GM19035 (cell line): ENCODE results near the gene TCAP.
A peak's percentile ranks its signal among the peaks of the same experiment; 100 is the strongest.

Experiments used
- ATAC-seq: cut with Tn5 transposase; IDR thresholded peaks from one replicate; pipeline ENCODE4 v1.9.1; 2021; ENCODE audit not compliant: unreplicated experiment

Gene TCAP, protein sequence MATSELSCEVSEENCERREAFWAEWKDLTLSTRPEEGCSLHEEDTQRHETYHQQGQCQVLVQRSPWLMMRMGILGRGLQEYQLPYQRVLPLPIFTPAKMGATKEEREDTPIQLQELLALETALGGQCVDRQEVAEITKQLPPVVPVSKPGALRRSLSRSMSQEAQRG

GRCh38 chr17:39664581-39665561, at the start of gene TCAP:
TSS of gene TCAP (plus strand) at chr17:39665349. CDS start at chr17:39665360, 11 bp downstream.
- no peak for ATAC-seq

GRCh38 chr17:39615434-39615833, 49.7 kb upstream of the TCAP start:
- ATAC-seq = no peak

GRCh38 chr17:39617100-39617445, 48.1 kb upstream of the TCAP start:
- ATAC-seq = no peak

DNA sequence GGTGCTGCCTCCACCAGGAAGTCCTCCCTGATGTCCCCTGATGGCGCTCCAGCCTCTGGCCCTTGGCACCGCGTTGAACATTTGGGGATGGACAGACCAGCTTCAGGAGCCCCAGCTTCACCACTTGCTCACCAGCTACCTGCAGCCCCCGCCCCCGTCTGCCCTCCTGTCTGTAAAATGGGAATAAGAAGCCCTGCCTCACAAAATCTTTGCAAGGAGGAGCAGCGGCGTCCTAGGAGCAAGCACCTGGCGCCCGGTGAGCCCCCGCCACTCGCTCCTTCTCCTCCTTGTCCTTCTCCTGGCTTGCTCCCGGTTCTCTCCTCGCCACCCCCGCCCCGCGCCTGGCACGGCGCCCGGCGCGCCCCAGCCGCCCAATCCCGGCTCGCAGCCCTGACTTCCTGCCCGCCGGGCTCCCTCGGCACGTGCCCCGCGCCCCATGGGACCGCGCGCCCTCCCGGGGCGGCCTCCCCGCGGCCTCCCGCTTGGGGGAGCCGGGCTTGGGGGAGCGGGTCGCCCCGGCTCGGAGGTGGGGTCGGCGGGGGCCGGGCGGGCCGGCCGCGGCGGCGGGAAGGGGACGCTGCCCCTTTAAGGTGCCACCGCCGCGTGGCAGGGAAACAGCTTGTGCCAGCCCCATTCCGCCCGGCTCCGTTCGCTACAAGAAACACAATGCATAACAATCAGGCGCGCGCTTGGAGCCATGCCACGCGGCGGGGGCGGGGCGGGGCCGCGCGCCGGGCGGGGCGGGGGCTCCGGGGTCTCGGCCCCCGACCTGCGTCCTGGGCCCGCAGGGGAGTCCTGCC, 47.5 kb upstream of the TCAP start:
- no peak for ATAC-seq

GRCh38 chr17:39618246-39618913, 46.8 kb upstream of the TCAP start:
- ATAC-seq = no peak

DNA sequence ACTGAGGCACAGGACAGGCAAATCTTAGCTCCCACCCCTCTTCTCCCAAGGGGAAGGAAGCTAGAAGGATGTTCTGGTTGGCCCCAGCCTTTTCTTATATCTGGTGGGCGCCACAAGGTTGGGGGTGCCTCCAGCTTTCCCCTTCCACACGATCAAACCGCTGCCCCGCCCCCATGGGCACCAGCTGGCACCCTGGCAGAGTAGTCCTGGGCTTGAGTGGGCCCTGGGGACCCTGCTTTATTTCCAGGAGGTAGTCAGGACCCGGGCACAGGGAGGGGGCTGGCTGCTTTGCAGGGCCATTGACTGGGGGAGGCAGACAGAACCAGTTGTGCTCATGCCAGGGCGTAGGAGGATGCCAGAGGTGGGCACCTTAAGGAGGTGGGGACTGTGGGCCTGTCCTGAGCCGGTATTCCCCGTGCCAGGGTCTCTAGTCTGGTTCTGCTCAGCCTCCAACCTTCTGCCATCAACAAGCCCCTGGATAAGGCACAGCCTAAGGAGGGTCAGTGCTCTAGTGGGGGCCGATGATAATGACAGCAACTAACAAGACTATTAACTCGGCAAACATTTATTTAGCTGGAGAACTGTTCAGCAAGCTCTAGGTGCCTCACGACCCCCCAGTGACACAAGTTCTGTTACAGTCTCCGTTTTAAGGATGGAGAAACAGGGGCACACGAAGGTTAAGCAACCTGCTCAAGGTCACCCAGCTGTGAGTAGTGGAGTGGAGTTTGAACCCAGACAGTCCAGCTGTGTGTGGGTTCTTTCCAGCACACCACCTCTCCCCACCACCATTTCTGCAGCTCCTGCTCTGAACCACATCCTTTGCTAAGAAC, 46.0 kb upstream of the TCAP start:
- ATAC-seq = no peak

GRCh38 chr17:39619786-39620101, 45.4 kb upstream of the TCAP start:
- ATAC-seq = no peak

DNA sequence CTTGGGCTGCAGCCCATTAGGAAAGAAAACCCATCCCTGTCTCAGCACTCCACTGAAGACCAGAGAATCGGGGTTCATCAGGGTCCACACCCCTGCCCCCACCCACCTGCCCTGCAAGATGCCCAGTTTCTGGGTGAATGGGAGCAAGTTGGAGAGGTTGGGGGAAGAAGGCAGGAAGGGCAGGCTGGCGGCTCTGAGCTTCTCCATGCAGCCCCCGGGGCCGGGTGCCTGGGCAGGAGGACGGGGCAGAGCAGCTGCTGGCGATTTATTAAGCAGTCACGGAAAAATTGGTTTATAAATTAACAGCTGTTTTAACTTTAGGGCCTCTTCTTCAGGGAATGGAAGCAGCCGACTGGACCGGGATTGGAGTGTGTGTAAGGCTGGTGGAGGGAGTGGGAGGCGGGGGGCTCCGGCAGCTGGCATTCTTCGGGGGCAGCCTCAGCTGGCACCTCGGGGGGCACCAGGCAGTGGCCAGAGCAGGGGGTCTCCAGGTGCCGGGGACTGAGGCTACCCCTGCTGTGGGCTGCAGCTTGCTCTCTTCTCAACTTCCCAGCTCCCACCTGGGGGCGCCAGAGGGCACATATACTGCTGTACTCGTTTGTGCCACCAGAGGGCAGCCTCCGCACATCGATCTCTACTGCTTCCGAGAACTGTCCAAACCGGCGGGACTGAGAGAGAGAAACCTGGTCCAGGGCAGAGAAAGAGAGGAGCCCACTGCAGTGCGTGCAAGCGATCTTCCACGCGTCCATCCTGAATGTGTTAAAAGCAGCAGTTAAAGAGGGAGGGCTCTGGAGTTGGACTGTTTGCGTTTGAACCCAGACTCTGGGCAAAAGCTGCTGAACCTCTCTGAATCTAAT, 43.4 kb upstream of the TCAP start:
- peak; percentile 63 for ATAC-seq

- peak; percentile 33 for ATAC-seq
Observed at GRCh38 chr17:39622380-39623006, 42.7 kb upstream of the TCAP start.

GRCh38 chr17:39623356-39623950, 41.7 kb upstream of the TCAP start:
- ATAC-seq = no peak

DNA sequence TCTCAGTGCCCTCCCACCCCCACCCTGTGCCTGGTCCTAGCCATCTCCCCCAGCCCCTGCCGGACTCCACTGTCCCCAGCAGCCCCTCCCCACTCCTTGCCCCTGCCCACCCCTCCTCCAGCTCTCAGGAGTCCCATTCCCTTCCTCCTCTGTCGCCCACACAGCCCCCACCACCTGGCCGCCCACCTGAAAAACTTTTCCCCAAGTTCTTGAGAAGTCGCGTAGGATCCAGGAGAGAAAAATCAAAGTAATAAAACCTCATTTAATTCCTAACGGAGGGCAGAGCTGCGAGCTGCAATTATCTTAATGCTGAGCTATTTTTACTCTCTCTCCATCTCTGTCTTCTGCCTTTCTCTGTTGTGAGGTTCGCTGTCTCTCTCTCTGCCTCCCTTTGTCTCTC, 40.8 kb upstream of the TCAP start:
- ATAC-seq = no peak

DNA sequence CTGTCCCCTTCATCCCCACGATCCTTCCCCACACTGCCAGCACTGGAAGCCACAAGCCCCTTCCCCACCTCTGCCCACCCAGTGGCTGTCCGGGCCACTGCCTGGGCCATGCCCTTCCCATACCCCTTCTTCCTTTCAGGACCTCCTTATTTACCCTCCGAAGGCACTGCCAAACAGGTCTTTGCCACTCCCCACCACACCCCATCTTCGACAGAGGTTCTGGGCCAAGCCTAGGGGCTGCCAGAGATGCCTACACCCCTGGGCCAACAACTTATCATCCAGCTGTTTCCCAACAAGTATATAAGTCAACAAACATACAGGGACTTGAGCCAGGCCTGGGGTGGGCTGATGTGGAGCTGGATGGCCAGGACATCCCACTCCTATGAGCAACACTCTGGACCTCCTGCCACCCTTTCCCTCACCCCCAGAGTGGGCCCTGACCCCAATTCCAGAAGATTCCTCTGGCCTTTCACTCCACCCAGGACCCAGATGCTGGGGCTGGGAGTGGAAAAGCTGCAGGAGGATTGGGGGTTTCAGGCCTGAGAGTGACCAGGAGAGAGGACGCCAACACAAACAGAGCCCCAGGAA, 39.9 kb upstream of the TCAP start:
- no peak for ATAC-seq

DNA sequence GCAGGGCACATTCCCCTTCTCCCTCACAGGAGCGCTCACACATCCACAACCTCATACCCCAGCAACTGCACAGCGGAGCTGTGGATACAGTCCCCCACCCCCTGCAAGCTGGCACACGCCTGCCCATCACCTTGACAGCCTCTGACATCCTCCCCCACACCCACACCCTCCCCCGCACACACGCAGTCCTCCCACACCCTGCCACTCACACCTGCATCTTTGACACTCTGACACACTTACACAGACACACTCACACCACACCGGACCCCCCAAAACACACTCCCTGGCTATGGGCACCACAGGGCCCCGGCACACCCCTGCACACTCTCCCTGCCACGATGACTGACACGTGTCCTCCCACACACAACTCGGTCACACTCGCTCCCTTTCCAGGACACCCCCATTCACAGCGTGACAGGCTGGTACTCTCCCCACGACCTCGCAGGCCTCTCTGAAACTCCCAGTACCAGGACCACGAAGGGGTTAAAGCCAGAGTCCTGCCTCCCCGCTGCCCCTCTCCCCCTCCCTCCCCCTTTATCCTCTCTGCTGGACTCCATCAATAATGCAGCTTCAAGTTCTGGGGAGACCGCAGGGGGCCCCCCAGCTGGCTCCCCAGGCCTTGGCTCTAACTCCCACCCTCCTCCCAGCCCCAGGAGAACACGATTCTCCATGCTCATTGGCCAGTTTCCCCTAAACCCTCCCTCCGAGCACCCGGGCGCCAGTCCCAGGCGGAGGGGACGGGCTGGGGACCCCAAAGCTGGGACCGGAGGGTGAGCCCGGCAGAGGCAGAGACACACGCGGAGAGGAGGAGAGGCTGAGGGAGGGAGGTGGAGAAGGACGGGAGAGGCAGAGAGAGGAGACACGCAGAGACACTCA, 38.7 kb upstream of the TCAP start, which contains the start of gene PPP1R1B:
PPP1R1B (plus strand) TSS at position 782 of the 876 bp plus-strand sequence. CDS start 441 bp downstream, outside the sequence.
- no peak for ATAC-seq

GRCh38 chr17:39627047-39627711, 38.0 kb upstream of the TCAP start:
- ATAC-seq = no peak

GRCh38 chr17:39627712-39628516, 37.2 kb upstream of the TCAP start:
- no peak for ATAC-seq
